GM21423 (cell line): ENCODE data around the gene DBN1.

ENCODE experiments used
- ATAC-seq: cut with Tn5 transposase; IDR thresholded peaks from one replicate; pipeline ENCODE4 v1.9.1; 2021; ENCODE audit warnings: mild to moderate bottlenecking, moderate library complexity; ENCODE audit not compliant: unreplicated experiment

DBN1 gene

DNA sequence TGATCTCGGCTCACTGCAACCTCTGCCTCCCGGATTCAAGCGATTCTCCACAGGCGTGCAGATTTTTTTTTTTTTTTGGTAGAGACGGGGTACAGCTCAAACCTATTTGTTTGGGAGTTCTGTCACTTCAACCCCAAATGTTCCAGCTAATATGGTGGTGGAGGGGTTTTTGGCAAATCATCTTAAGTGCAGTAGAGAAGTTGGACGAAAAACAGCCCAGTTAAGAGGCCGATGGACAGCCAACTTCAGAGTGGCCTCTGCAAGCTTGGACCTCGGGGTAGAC, 27.6 kb downstream of the DBN1 start:
- no peak for ATAC-seq

DNA sequence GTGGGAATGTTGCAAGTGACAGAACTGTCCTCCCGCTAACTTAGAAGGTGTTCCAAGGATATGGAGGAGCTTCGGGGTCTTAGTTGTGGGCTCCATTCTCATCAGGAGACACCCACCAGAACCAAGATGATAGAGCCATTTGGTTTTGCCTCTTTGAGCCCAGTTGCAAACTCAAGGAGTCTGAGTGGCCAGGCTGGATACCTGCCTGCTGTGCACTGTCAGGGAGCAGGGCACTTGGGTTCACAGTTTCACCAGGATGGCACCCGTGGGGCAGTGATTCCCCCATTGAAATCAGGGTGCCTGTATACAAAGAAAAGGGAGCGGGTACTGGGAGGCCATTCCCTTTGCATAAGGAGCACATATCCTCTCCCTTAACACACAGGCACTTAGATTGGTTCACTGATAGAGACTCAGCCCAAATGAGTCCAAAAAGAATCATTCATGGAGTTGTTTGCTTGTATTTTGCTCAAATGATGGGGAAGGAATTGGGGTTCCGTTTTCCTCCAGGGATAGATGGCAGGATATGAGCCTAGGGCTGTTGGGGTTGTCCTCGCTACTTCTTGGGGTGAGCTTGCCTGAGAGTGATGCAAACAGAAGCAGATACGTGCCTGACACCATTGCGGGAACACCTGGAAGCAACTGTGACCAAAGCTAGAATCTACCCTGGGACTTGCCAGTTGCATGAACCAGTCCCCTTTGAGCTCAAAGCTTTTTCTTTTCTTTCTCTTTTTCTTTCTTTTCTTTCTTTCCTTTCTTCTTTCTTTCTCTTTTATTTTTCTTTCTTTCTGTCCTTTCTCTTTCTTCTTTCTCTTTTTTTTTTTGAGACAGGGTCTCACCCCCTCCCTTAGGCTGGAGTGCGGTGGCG, 28.1 kb downstream of the DBN1 start:
- no peak for ATAC-seq

GRCh38 chr5:177444106-177445051, 29.1 kb downstream of the DBN1 start:
- ATAC-seq: no peak

- ATAC-seq: no peak
Measured at GRCh38 chr5:177443144-177443983, 30.1 kb downstream of the DBN1 start.

- ATAC-seq: no peak
Measured at GRCh38 chr5:177442066-177442826, 31.2 kb downstream of the DBN1 start.

GRCh38 chr5:177440990-177441780, 32.2 kb downstream of the DBN1 start:
- no peak for ATAC-seq

DNA sequence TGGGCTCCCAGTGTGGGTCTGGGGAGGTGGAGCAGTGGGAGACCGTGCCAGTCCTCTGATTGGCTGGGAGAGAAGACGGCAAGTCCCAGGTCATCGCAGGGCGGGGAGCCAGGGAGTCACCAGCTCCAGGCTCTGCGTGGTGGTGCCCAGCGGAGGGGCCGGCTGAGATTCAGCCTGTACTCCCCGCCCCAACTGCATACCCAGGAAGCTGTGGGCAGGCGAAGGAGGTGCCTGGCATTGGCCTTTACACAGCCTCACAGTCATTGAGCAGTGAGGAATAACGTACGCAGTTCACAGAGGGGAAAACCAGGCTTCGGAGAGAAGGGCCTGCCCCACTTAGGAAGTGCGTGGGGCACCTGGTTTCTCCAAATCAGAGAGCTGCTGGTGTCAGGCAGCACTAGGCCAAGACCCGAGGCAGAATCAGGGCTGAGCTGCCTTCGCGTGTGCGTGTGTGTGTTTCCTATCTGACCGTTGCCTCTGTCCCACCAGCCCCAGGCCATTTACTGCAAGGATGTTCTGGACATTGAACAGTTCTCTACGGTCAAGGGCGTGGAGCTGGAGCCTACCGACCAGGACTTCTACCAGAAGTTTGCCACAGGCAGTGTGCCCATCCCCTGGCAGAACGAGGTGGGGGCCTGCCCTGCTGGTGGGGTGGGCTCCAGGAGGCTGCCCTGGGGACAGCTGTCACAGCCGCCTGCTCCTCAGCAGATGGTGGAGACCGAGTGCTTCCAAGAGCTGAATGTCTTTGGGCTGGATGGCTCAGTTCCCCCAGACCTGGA, 33.0 kb downstream of the DBN1 start:
- ATAC-seq: no peak

DNA sequence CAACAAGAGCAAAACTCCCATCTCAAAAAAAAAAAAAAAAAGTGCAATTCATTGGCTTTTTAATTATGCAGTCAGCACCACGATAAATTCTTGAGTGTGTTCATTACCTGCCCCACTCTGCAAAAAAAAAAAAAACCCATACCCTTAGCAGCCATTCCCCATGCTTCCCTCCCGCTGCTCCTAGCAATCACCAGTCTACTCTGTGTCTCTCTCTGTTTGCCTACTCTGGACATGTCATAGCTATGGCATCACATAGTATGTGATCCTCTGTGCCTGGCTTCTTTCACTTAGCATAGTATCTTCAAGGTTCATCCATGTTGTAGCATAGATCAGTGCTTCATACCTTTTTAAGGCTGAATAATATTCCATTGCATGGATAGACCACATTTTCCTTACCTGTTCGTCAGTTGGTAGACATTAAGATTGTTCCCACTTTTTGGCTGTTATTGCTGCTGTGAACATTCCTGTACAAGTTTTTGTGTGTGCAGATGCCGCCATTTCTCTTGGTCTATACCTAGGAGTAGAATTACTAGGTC, 33.8 kb downstream of the DBN1 start:
- ATAC-seq: no peak

DNA sequence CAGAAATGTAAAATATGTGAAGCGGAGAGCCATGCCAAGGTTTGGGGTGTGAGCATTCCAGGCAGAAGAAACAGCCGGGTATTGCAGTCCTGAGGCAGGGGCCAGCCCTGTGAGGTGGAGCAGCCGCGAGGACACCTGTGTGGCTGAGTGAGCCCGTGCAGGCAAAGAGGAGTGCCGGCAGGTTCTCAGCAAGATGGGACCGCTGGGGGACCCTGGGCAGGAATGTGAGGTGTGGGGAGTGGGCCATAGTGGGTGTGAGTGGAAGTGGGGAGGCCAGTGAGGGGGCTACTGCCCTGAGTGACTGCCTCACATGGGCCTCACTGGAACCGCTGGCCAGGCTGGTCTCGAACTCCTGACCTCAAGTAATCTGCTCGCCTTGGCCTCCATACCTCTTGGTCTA, 35.0 kb downstream of the DBN1 start:
- ATAC-seq: no peak

DNA sequence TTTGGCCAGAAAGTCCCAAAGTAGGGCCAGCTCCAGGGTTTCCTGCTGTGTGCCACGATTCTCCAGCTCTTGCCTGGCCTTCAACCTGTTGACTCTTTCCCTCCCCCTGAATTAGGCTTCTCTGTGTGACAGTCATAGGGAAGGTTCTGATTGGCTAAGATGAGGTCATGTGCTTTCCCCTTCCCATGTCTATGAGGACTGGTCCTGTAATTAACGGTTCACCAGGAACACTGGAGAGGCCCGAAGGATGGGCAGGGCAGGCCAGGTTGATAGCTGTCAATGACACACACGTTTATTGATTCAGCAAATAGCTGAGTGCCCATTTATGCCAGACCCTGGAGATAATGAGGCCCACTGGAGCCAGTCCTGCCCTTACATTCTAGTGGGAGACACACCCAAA, 35.8 kb downstream of the DBN1 start:
- no peak for ATAC-seq

GRCh38 chr5:177435847-177436536, 37.4 kb downstream of the DBN1 start:
- ATAC-seq: no peak

- ATAC-seq: no peak
Measured at GRCh38 chr5:177434942-177435738, 38.3 kb downstream of the DBN1 start.

DNA sequence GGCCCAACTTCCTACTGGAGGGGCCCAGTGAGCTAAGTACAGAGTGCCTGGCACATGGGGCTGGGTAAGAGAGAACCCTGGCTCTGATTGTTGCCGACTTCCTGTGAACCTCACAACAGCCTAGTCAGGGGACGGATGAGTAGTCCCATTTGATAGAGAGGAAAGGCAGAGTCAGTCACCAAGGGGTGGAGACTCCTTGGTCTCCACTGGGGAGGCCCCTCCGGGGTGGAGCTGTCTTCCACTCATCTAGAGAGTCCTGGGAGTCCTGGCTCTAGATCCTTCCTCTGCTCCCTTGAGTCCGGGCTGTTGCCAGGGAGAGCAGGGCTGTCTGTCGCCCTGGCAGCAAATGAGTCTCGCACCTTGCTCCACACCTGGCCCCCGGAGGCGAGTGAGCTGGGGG, 39.0 kb downstream of the DBN1 start:
- no peak for ATAC-seq

DNA sequence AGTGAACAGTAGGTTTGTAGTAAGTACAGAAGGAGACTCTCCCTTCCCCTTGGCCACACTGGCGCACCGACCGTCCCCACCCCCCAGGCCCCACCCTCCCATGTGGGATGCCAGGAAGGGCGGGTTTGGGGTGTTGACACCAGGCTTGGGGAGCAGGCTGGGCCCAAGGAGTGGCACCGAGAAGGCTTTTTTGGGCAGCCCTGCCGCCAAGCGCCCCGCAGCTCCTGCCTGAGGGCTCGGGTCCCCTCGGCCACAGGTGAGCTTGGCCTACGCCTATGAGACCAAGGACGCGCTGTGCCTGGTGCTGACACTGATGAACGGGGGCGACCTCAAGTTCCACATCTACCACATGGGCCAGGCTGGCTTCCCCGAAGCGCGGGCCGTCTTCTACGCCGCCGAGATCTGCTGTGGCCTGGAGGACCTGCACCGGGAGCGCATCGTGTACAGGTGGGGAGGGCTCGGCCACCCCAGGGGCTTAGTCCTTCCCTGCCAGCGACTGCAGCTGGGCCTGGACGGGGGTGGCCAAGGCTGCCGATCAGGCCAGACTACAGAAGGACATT, 39.7 kb downstream of the DBN1 start:
- ATAC-seq: no peak

GRCh38 chr5:177432839-177433657, 40.4 kb downstream of the DBN1 start:
- ATAC-seq: no peak
